A673 (cell line): ENCODE measurements around the gene OBP2B.
"Not testable (repeated sequence)": the region's sequence is repeated elsewhere in the genome, so short reads cannot be mapped to it uniquely, and the experiment has no call there.

Source experiments
- EZH2 ChIP-seq: fragments of 200-600 bp; sonication (generic); IDR thresholded peaks from 2 replicates; pipeline ENCODE4 v1.6.1; 2017; ENCODE audit warnings: borderline replicate concordance, low read depth, mild to moderate bottlenecking, mixed read lengths, antibody characterized with exemption, low read length; ENCODE audit not compliant: poor library complexity, severe bottlenecking
- TF ChIP-seq, protein P1 (sequence below): fragments of 300-800, 200-600 bp; sonication (generic); conservative IDR thresholded peaks from 2 replicates; pipeline ENCODE4 v1.5.1; 2017; ENCODE audit warnings: low read depth, mild to moderate bottlenecking, antibody characterized with exemption, low read length, moderate library complexity, mixed read lengths

DNA sequence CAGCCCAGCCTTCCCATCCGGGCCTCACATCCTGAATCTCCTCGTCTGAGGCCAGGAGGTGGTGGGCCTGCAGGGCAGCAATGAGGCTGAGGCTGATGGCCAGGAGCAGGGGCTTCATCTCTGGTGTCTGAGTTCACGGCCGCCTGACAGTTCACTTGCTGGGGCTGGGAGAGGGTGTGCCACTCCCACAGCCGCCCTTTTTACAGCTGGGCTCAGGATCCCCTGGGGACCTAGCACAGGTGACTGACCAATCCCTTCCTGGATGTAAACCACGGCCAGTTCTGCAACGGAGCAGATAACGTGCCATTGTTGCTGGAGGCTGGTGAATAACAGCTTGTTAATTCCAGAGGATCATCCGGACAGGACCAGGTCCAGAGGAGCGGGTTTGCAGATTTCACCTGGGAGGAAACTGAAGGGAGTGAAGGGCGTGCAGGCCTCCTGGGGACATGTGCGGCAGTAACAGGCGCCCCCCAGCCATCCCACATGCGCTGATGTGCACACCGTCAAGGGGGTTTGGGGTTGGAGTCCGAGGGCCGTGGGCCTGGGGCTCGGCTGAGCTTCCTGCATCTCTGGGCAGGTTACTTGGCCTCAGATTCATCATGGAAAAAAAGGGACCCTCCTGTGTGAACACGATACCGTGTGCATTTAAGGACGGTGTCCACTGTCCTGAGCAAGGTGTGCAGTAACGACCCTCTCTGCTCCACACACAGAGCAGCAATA lies 19.6 kb upstream of the OBP2B start:
- TF ChIP-seq, protein P1, sequence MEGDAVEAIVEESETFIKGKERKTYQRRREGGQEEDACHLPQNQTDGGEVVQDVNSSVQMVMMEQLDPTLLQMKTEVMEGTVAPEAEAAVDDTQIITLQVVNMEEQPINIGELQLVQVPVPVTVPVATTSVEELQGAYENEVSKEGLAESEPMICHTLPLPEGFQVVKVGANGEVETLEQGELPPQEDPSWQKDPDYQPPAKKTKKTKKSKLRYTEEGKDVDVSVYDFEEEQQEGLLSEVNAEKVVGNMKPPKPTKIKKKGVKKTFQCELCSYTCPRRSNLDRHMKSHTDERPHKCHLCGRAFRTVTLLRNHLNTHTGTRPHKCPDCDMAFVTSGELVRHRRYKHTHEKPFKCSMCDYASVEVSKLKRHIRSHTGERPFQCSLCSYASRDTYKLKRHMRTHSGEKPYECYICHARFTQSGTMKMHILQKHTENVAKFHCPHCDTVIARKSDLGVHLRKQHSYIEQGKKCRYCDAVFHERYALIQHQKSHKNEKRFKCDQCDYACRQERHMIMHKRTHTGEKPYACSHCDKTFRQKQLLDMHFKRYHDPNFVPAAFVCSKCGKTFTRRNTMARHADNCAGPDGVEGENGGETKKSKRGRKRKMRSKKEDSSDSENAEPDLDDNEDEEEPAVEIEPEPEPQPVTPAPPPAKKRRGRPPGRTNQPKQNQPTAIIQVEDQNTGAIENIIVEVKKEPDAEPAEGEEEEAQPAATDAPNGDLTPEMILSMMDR, result not testable (repeated sequence)
- TF ChIP-seq EZH2, result not testable (repeated sequence)
